ENCODE data around the gene TULP4. TPM values are rescaled to one million over a fixed set of nuclear protein-coding genes. Genes with fewer than 3 reads are reported as not detected.

TULP4 gene
- total RNA-seq, 1 donor from 2014 or later = 117 TPM

- Mint-ChIP-seq H3K36me3 (ENCODE audit: low read depth, unreplicated experiment) (peaks cover 57% of the 10 kb centered on the region), H3K27ac (ENCODE audit: unreplicated experiment) (no peak overlapping the region), H3K27me3 (ENCODE audit: unreplicated experiment) (peaks cover 4% of the 10 kb centered on the region), H3K4me3 (ENCODE audit: unreplicated experiment) (no peak overlapping the region), H3K9me3 (ENCODE audit: unreplicated experiment) (no peaks in the 10 kb centered on the region), H3K4me1 (ENCODE audit: unreplicated experiment) (peaks cover 11% of the 10 kb centered on the region)
- no peak for TF ChIP-seq CTCF (IDR thresholded peaks at IDR 0.05; ENCODE audit: unreplicated experiment)
- no peak for DNase-seq (ENCODE audit: low spot score)
Observed at GRCh38 chr6:158502263-158502950, 190.1 kb downstream of the TULP4 start.

GRCh38 chr6:158503222-158503621 is 191.0 kb downstream of the TULP4 start:
- Mint-ChIP-seq H3K27ac (ENCODE audit: unreplicated experiment) (no peak overlapping the region), H3K9me3 (ENCODE audit: unreplicated experiment) (no peaks in the 10 kb centered on the region), H3K27me3 (ENCODE audit: unreplicated experiment) (peaks cover 4% of the 10 kb centered on the region), H3K4me3 (ENCODE audit: unreplicated experiment) (peak overlapping the region; percentile 57), H3K4me1 (ENCODE audit: unreplicated experiment) (peaks cover 11% of the 10 kb centered on the region), H3K36me3 (ENCODE audit: low read depth, unreplicated experiment) (peaks cover 58% of the 10 kb centered on the region)
- no peak for DNase-seq (ENCODE audit: low spot score)
- TF ChIP-seq CTCF (IDR thresholded peaks at IDR 0.05; ENCODE audit: unreplicated experiment) = no peak

- peaks cover 52% of the 10 kb centered on the region for H3K36me3 Mint-ChIP-seq (ENCODE audit: low read depth, unreplicated experiment)
- no peak for DNase-seq (ENCODE audit: low spot score)
- H3K27me3 Mint-ChIP-seq (ENCODE audit: unreplicated experiment) = peaks cover 4% of the 10 kb centered on the region
- no peak overlapping the region for H3K27ac Mint-ChIP-seq (ENCODE audit: unreplicated experiment)
- H3K4me3 Mint-ChIP-seq (ENCODE audit: unreplicated experiment) = peak overlapping the region; percentile 57
- TF ChIP-seq CTCF (IDR thresholded peaks at IDR 0.05; ENCODE audit: unreplicated experiment) = no peak
- H3K4me1 Mint-ChIP-seq (ENCODE audit: unreplicated experiment) = peaks cover 11% of the 10 kb centered on the region
- H3K9me3 Mint-ChIP-seq (ENCODE audit: unreplicated experiment) = no peaks in the 10 kb centered on the region
Observed at GRCh38 chr6:158503846-158504245, 191.6 kb downstream of the TULP4 start.

GRCh38 chr6:158505194-158505593 is 192.9 kb downstream of the TULP4 start:
- peaks cover 42% of the 10 kb centered on the region for H3K36me3 Mint-ChIP-seq (ENCODE audit: low read depth, unreplicated experiment)
- H3K27ac Mint-ChIP-seq (ENCODE audit: unreplicated experiment) = no peak overlapping the region
- no peak overlapping the region for H3K4me3 Mint-ChIP-seq (ENCODE audit: unreplicated experiment)
- peaks cover 11% of the 10 kb centered on the region for H3K4me1 Mint-ChIP-seq (ENCODE audit: unreplicated experiment)
- no peaks in the 10 kb centered on the region for H3K9me3 Mint-ChIP-seq (ENCODE audit: unreplicated experiment)
- TF ChIP-seq CTCF (IDR thresholded peaks at IDR 0.05; ENCODE audit: unreplicated experiment) = no peak
- H3K27me3 Mint-ChIP-seq (ENCODE audit: unreplicated experiment) = peaks cover 4% of the 10 kb centered on the region
- DNase-seq (ENCODE audit: low spot score) = no peak

GRCh38 chr6:158506601-158507000 is 194.3 kb downstream of the TULP4 start:
- no peak overlapping the region for H3K27ac Mint-ChIP-seq (ENCODE audit: unreplicated experiment)

More at GRCh38 chr6:158506601-158507000, 194.3 kb downstream of the TULP4 start:
- no peak overlapping the region for H3K4me3 Mint-ChIP-seq (ENCODE audit: unreplicated experiment)
- peaks cover 34% of the 10 kb centered on the region for H3K36me3 Mint-ChIP-seq (ENCODE audit: low read depth, unreplicated experiment)
- TF ChIP-seq CTCF (IDR thresholded peaks at IDR 0.05; ENCODE audit: unreplicated experiment) = peak; percentile 58
- H3K4me1 Mint-ChIP-seq (ENCODE audit: unreplicated experiment) = peaks cover 11% of the 10 kb centered on the region
- DNase-seq (ENCODE audit: low spot score) = peak; percentile 62
- peaks cover 4% of the 10 kb centered on the region for H3K27me3 Mint-ChIP-seq (ENCODE audit: unreplicated experiment)
- H3K9me3 Mint-ChIP-seq (ENCODE audit: unreplicated experiment) = no peaks in the 10 kb centered on the region
